ENCODE results near the gene EID1.
"Not testable (repeated sequence)": the region's sequence is repeated elsewhere in the genome, so short reads cannot be mapped to it uniquely, and the experiment has no call there.

The EID1 gene

DNA sequence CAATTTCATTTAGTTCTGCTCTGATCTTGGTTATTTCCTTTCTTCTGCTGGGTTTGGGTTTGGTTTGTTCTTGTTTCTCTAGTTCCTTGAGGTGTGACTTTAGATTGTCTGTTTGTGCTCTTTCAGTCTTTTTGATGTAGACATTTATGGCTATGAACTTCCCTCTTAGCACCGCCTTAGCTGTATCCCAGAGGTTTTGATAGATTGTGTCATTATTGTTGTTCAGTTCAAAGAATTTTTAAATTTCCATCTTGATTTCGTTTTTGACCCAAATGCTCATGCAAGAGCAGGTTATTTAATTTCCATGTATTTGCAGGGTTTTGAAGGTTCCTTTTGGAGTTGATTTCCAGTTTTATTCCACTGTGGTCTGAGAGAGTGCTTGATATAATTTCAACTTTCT is 32.6 kb downstream of the EID1 start:
- DNase-seq (ENCODE audit: low read depth in 2 of 2): not testable (repeated sequence)

DNA sequence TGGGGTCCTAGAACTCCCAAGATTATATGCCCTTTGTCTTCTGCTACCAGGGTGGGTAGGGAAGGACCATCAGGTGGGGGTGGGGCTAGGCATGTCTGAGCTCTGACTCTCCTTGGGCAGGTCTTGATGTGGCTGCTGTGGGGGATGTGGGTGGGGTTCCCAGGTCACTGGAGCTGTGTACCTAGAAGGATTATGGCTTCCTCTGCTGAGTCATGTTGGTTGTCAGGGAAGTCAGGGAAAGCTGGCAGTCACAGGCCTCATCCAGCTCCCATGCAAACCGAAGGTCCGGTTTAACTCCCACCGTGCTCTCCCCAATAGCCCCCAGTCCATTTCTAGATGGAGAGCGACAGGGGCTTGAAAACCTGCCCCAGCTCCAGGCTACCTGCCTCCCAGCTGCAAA is 35.2 kb downstream of the EID1 start:
- DNase-seq (ENCODE audit: low read depth in 2 of 2): no peak

DNA sequence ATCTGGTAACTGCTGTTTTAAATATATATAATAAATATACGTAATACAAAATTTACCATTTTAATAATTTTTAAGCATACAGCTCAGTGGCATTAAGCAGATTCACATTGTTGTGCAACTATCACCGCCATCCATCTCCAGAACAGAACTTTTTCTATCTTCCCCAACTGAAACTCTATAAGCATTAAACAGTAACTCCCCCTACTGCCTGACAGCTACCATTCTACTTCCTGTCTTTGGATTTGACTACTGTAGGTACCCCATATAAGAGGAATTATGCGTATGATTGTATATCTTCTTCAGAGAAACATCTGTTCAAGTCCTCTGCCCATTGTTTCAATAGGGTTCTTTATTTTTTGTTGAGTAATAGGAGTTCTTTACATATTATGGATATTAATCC is 36.8 kb downstream of the EID1 start:
- DNase-seq (ENCODE audit: low read depth in 2 of 2): no peak

DNA sequence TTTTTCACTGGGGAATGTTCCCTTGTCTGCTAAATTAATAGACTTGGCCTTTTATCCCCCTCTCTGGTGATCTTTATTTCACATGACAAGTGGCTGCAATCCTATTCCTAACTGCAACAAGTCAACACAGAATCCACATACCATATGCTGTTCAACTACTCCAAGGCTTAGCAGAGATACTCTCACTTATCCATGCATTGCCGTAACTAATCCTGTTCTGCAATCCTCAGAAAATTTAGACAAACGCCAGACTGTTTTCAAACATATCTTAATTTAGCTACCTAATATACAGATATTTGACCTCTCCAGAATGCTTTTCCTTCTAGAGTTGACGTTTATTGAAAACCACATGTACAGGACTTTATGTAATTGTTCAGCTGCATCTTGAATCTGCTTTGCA is 37.9 kb downstream of the EID1 start:
- DNase-seq (ENCODE audit: low read depth in 2 of 2): no peak

DNA sequence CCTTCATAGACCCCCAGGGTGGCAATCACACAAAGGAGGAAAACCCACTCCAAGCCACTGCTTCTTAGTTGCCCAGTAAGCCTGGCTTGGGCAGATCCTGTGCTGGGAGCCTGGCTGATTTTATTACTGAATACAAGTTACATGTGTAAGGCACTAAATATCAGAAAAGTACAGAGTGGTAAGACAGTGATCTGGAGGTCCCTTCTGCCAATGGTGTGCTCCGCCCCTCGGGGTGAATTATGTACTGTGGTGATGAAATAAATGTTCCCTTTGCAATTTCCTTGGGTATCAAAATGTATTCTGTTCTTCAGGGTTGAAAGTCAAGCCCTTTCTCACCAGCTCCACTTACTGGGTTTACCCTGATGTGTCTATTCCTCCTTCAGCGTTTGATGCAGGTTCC is 38.8 kb downstream of the EID1 start:
- no peak for DNase-seq (ENCODE audit: low read depth in 2 of 2)

DNA sequence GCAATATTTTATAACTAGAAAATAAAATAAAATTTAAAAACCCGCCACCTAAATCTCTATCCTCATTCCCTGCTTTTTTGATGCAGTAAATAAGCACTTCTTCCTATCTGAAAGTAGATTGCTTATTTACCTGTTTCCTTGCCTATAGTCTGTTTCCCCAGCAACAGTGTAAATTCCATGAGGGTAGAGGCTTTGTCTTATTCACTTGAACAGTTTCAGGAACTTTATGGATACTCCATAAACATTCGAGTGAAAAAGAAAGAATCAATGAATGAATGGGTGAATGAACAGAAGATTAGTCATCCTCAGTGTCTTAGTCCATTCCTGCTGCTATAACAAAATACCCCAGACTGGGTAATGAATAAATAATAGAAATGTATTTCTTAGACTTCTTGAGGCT is 44.1 kb downstream of the EID1 start:
- DNase-seq (ENCODE audit: low read depth in 2 of 2): no peak

DNA sequence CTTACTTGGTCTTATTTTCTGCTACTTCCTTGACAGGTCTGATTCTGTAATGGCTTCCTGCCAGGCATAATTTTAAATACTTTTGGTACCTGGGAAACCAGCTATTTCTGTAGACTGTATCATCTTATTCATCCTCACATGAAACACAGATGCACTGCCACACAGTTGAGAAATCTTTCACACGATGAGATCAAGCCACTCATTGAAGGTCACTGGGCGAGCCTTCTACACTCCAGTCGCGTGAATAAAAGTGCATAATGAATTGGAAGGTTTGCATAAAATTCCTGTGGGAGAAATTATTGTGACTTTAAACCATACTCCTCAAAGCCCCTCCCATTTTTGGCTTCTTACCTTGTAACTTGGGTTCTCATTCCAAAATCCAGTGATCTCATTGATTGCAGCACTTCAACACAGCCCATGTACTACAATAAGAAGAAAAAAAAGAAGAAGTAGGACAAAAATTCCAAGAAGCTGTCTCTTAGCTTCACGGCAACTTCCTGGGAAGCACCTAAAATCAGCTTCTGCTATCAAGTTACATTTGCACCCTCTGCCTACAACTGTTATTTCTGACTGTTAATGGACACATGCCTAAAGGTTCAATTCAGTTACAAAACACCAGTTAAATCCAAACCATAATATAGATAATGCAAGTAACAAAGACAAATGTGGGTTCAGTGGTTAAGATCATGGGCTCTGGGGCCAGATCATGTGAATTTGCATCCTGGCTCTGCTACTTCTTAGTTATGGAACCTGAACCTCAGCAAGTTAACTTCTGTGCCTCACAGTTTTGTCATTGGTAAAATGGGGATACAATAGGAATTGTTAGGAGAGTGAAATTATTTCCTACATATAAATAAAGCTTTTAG is 46.8 kb downstream of the EID1 start:
- DNase-seq (ENCODE audit: low read depth in 2 of 2): no peak

DNA sequence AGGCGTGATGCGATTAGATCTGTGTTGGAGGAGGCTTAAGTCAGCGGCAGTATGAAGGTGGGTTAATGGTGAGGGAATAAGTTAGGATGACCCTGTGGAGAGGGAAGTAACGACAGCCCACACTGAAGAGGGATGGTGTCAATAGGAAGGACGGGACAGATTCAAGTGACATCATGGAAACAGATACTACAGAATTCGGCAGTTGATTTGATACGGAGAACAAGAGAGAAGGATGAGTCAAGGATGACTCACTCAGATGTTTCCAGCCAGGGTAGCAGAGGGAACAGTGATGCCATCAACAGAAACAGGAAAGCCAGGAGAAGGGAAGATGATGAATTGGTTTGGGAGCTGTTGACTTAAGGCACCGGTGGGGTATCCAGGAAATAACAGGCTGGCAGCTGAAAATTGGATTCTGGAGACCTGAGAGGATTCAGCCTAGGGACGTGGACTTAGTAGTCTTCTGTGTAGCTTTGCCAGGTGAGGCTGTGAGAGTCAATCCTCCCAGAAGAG is 47.8 kb downstream of the EID1 start:
- no peak for DNase-seq (ENCODE audit: low read depth in 2 of 2)

DNA sequence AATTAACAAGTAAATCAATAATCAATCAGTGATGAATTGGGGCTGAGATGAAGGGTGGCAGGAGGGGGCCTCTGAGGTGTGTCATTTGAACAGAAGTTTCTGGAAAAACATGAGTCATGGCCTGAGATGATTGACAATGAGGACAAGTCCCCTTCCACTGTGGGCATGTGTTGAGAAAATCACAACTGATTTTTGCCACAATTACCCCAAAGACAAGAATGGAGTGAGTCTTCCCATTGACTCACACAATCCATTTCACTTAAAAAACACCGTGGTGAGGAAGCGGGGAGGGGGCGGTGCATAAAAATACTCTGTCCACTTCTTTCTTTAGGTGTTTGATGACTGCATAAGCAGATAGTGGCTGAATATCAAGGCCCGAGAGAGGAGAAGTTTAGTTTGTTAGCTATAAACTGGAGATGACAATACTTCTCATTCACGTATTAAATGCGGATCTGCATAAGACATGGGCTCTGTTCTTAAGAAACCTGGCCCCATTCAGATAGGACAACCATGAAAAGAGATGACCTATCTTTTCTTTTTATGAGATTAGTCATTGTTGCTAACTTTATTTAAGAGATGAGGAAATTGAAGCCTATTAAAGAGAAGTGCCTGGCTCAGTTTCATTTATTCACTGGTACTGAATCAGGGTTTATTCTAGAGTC is 51.1 kb downstream of the EID1 start:
- peak; percentile 38 to 59 for DNase-seq (ENCODE audit: low read depth in 2 of 2)

DNA sequence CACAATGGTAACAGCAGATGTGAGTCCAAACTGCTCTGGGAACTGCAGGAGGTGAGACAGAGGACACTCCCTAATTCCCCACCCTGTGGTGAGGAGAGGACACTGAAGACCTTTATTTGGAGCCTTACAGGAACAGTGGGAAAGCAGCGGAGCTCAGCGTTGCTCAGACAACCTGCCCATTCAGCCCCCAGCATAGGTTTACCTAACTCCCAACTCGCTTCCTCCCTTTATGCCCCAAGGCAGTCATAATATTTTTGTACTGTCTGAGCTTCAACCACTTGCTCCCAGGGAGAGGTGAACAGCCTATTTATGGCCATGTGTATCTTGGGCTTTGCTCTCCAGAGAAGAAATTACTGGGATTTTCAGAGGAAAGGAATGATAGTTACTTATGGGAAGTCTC is 51.7 kb downstream of the EID1 start:
- DNase-seq (ENCODE audit: low read depth in 2 of 2): no peak
